CD4-positive, alpha-beta T cell (primary cell): ENCODE results near the gene FRMD4B. TPM values are rescaled to one million over a fixed set of nuclear protein-coding genes. Genes with fewer than 3 reads are reported as not detected.
"Not testable (repeated sequence)": the region's sequence is repeated elsewhere in the genome, so short reads cannot be mapped to it uniquely, and the experiment has no call there.

Experiments
- ATAC-seq: fragments of 200-7000 bp; cut with Tn5 transposase; one replicate; pipeline ENCODE4 v1.10.0; 2022; ENCODE audit warnings: mild to moderate bottlenecking; ENCODE audit not compliant: poor library complexity
- CTCF ChIA-PET: fragments of 350-600 bp; sonication (Branson Sonifier 250); formaldehyde crosslinking; loops from one replicate; lab custom pipeline; 2021; ENCODE audit warnings: antibody characterized with exemption, inconsistent platforms; lab: Charles Lee
- POLR2A ChIA-PET: fragments of 350-600 bp; sonication (Branson Sonifier 250); formaldehyde crosslinking; loops from one replicate; lab custom pipeline; 2021; ENCODE audit warnings: antibody characterized with exemption, inconsistent platforms; lab: Charles Lee
- DNase-seq, 14 experiments: peaks; one replicate each; pipeline ENCODE4 v3.0.0-alpha.2; 2013 to 2020; ENCODE audit warnings: mixed read lengths in 2 of 14
- H3K27ac ChIP-seq, 2 donors: one replicate each; pipeline versions ENCODE4 v1.5.1 to v1.7.0; 2013; ENCODE audit warnings: low read length in 2 of 2, low read depth in 1 of 2, mild to moderate bottlenecking in 1 of 2
- H3K27me3 ChIP-seq, 2 experiments: 1 replicate in 1 of 2; 2 replicates in 1 of 2; pipeline versions ENCODE4 v1.6.1 to v1.7.0; 2013; ENCODE audit warnings: low read length in 2 of 2, control low read depth in 1 of 2, mild to moderate bottlenecking in 1 of 2, moderate library complexity in 1 of 2; ENCODE audit not compliant: insufficient read depth in 2 of 2, control insufficient read depth in 1 of 2
- H3K36me3 ChIP-seq: one replicate; pipeline ENCODE4 v1.6.1; 2013; ENCODE audit warnings: low read length, control low read depth; ENCODE audit not compliant: insufficient read depth
- H3K4me1 ChIP-seq: one replicate; pipeline ENCODE4 v1.6.1; 2013; ENCODE audit warnings: low read length, control low read depth; ENCODE audit not compliant: insufficient read depth
- H3K4me3 ChIP-seq: one replicate; pipeline ENCODE4 v1.5.1; 2013; ENCODE audit warnings: mild to moderate bottlenecking, low read length, moderate library complexity
- H3K9me3 ChIP-seq, 2 experiments: 1 replicate in 1 of 2; 2 replicates in 1 of 2; pipeline versions ENCODE4 v1.6.1 to v1.7.0; 2013; ENCODE audit warnings: low read length in 2 of 2, mild to moderate bottlenecking in 2 of 2, control low read depth in 1 of 2, moderate library complexity in 1 of 2; ENCODE audit not compliant: control insufficient read depth in 1 of 2, insufficient read depth in 1 of 2
- H3K27ac Mint-ChIP-seq: one replicate; pipeline ENCODE4 v1.8.0; 2020; ENCODE audit warnings: mixed read lengths
- H3K27me3 Mint-ChIP-seq: one replicate; pipeline ENCODE4 v1.8.0; 2021; ENCODE audit warnings: mixed read lengths
- H3K36me3 Mint-ChIP-seq: one replicate; pipeline ENCODE4 v1.8.0; 2021; ENCODE audit warnings: low read depth, mixed read lengths
- H3K4me1 Mint-ChIP-seq: one replicate; pipeline ENCODE4 v1.8.0; 2021; ENCODE audit warnings: low read depth, mixed read lengths
- H3K4me3 Mint-ChIP-seq: one replicate; pipeline ENCODE4 v1.8.0; 2020; ENCODE audit warnings: mild to moderate bottlenecking, mixed read lengths
- H3K9me3 Mint-ChIP-seq: one replicate; pipeline ENCODE4 v1.8.0; 2020; ENCODE audit warnings: mixed read lengths
- intact Hi-C, 2 experiments: fragments of 100-400 bp; cut with DNase I in 1 of 2; cut with micrococcal nuclease in 1 of 2; formaldehyde crosslinking; loops; one replicate each; pipeline versions ENCODE4 v1.15.1 to v1.9.0; 2023 to 2025; cut with DNase I, micrococcal nuclease
- total RNA-seq, 174 experiments: library from RNA in 2 of 174; stranded (reverse) in 2 of 174; gene quantifications; one replicate each; pipeline ENCODE4 v1.2.3 and lab custom pipeline; 2021 to 2026
- TF ChIP-seq, protein P1 (sequence below): fragments of 200-600 bp; IDR thresholded peaks from one replicate; pipeline ENCODE4 v1.8.0; 2022; ENCODE audit warnings: antibody characterized with exemption, mild to moderate bottlenecking

The FRMD4B gene
- total RNA-seq, 2 experiments from 2014 or later: 5.5 to 7.7 TPM

DNA sequence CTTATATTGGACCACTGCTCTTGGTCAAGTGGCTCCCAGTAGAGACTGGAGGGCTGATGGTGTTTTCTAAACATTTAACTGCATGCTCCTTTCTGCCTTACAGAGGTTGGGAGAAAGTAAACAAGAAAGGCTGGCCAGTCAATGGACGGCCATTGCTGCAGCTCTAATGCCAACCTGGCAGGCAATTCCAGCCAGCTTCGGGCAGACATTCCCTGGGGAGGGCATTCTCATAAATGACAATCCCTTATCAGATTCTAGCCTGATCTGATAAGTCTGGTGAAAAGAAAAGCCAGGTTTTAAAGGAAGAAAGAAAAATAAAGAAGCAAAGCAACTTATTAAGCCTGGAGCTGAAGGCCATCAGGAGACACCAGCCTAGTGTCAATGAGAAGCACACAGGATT, 60.7 kb downstream of the FRMD4B start:
- DNase-seq: no peak

DNA sequence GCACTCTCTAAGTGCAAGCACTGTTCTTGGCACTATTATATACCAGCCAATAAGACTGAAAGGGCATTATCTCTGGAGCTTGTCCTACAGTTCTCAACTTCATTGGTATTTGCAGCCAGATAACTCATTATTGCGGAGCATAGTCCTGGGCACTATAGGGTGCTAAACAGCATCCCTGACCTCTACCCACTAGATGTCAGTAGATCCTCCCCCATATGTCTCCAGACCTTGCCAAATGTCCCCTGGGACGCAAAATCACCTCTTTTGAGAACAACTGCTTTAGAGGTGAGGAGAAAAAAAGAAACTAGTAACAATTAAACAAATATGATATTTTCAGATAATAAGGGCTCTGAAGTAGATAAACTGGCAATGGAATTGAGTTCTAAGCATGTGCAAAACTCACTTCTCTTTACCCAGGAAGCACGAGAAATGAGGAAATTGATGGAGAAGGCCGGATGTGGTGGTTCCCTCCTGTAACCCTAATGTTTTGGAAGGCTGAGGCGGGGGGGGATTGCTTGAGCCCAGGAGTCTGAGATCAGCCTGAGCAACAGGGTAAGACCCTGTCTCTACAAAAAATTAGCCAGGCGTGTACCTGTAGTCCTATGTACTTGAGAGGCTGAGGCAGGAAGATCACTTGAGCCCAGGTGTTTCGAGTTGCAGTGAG, 61.4 kb downstream of the FRMD4B start:
- Histone ChIP-seq H3K27ac (no peak overlapping the region), H3K4me1 (peaks cover 14% of the 10 kb centered on the region)
- POLR2A ChIA-PET: no interaction called here

More for the DNA sequence above, 60.7 kb downstream of the FRMD4B start:
- TF ChIP-seq, protein P1, sequence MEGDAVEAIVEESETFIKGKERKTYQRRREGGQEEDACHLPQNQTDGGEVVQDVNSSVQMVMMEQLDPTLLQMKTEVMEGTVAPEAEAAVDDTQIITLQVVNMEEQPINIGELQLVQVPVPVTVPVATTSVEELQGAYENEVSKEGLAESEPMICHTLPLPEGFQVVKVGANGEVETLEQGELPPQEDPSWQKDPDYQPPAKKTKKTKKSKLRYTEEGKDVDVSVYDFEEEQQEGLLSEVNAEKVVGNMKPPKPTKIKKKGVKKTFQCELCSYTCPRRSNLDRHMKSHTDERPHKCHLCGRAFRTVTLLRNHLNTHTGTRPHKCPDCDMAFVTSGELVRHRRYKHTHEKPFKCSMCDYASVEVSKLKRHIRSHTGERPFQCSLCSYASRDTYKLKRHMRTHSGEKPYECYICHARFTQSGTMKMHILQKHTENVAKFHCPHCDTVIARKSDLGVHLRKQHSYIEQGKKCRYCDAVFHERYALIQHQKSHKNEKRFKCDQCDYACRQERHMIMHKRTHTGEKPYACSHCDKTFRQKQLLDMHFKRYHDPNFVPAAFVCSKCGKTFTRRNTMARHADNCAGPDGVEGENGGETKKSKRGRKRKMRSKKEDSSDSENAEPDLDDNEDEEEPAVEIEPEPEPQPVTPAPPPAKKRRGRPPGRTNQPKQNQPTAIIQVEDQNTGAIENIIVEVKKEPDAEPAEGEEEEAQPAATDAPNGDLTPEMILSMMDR: no peak
- CTCF ChIA-PET: no interaction called here
- Histone ChIP-seq H3K36me3 (no peaks in the 10 kb centered on the region), H3K9me3 (no peaks in the 10 kb centered on the region), H3K4me1 (peaks cover 14% of the 10 kb centered on the region), H3K27ac (no peak overlapping the region), H3K27me3 (no peaks in the 10 kb centered on the region), H3K4me3 (no peak overlapping the region)
- H3K27me3 Mint-ChIP-seq: no peaks in the 10 kb centered on the region
- H3K36me3 Mint-ChIP-seq: no peaks in the 10 kb centered on the region
- no peak overlapping the region for H3K4me3 Mint-ChIP-seq
- peaks cover 36% of the 10 kb centered on the region for H3K4me1 Mint-ChIP-seq
- H3K9me3 Mint-ChIP-seq: no peaks in the 10 kb centered on the region
- POLR2A ChIA-PET: no interaction called here
- ATAC-seq: no peak
- intact Hi-C loops: no loop called here
- peak overlapping the region; percentile 54 for H3K27ac Mint-ChIP-seq

DNA sequence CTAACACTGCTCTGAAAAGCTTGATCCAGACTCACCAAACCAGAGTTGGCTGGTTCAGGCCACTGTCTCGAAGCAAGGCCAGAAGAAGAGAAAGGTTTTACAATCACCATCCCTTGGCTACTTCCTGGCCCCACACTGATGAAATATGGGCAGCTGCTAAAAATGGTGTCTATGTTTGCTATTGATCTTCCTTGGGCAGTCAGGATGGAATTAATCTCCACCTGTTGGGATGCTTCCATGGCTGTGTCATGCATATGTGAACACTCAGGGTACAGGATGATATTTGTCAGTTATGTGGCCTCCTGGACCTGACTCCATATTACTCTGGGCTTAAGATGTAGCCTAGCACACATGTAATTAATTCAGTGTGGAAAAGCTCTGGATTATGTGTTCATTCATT, 61.9 kb downstream of the FRMD4B start:
- DNase-seq (no peak), ATAC-seq (no peak)
- Histone ChIP-seq H3K4me3 (no peak overlapping the region), H3K9me3 (no peaks in the 10 kb centered on the region), H3K36me3 (no peaks in the 10 kb centered on the region), H3K4me1 (peaks cover 13% of the 10 kb centered on the region), H3K27me3 (no peaks in the 10 kb centered on the region), H3K27ac (no peak overlapping the region)
- Mint-ChIP-seq H3K36me3 (no peaks in the 10 kb centered on the region), H3K27me3 (no peaks in the 10 kb centered on the region), H3K27ac (no peak overlapping the region), H3K9me3 (no peaks in the 10 kb centered on the region), H3K4me1 (peaks cover 34% of the 10 kb centered on the region), H3K4me3 (no peak overlapping the region)
- intact Hi-C loops: no loop called here
- TF ChIP-seq, protein P1: no peak
- ChIA-PET CTCF (no interaction called here), POLR2A (no interaction called here)

More for the DNA sequence above, 61.4 kb downstream of the FRMD4B start:
- Histone ChIP-seq H3K4me3 (no peak overlapping the region), H3K36me3 (no peaks in the 10 kb centered on the region), H3K27me3 (no peaks in the 10 kb centered on the region), H3K9me3 (no peaks in the 10 kb centered on the region)
- no peak for ATAC-seq
- H3K4me3 Mint-ChIP-seq: no peak overlapping the region
- H3K9me3 Mint-ChIP-seq: no peaks in the 10 kb centered on the region
- intact Hi-C loops: no loop called here
- DNase-seq: peak in 2 of 14 experiments; percentile 21 to 40
- TF ChIP-seq, protein P1: no peak
- peaks cover 36% of the 10 kb centered on the region for H3K4me1 Mint-ChIP-seq
- CTCF ChIA-PET: no interaction called here
- no peaks in the 10 kb centered on the region for H3K27me3 Mint-ChIP-seq
- peak overlapping the region; percentile 54 for H3K27ac Mint-ChIP-seq
- H3K36me3 Mint-ChIP-seq: no peaks in the 10 kb centered on the region

DNA sequence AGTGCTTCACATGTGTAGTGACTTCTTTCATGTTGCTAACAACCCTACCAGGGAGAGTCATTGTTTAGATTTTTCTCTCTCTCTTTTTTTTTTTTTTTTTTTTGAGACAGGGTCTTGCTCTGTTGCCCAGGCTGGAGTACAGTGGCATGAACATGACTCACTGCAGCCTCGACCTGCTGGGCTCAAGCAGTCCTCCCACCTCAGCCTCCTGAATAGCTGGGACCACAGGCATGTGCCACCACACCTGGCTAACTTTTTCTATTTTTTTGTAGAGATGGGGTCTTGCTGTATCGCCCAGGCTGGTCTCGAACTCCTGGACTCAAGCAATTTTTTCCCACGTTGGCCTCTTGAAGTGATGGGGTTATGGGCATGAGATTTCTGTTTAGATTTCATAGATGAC, 63.4 kb downstream of the FRMD4B start:
- intact Hi-C loops, H3K27ac ChIP-seq, H3K9me3 Mint-ChIP-seq, H3K27me3 Mint-ChIP-seq, H3K4me1 ChIP-seq, H3K27me3 ChIP-seq, H3K36me3 Mint-ChIP-seq, H3K4me3 Mint-ChIP-seq, H3K9me3 ChIP-seq, H3K27ac Mint-ChIP-seq, H3K36me3 ChIP-seq, H3K4me3 ChIP-seq, DNase-seq, ATAC-seq: not testable (repeated sequence)
- H3K4me1 Mint-ChIP-seq: peaks cover 20% of the 10 kb centered on the region
- CTCF ChIA-PET: interaction anchor here (3.2 kb wide), 1 partner anchor 16 kb away, joined by 7 read pairs; no protein-coding TSS in a partner anchor
- POLR2A ChIA-PET: interaction anchor here (0.8 kb wide), 1 partner anchor 66 kb away, joined by 4 read pairs; no protein-coding TSS in a partner anchor
